Measurements from ENCODE around the gene BCAS4. TPM values are rescaled to one million over a fixed set of nuclear protein-coding genes. Genes with fewer than 3 reads are reported as not detected.
A peak's percentile ranks its signal among the peaks of the same experiment; 100 is the strongest.

Gene BCAS4
- total RNA-seq, 1 experiment from 2014 or later: 17.6 TPM

GRCh38 chr20:50858525-50858924 is 63.7 kb downstream of the BCAS4 start:
- no peak for DNase-seq
- Histone ChIP-seq H3K4me3 (ENCODE audit: insufficient read depth, low read depth, low read length) (no peak overlapping the region), H3K27me3 (ENCODE audit: control insufficient read depth, insufficient read depth, low read length) (no peaks in the 10 kb centered on the region), H3K36me3 (replicated peaks; ENCODE audit: control insufficient read depth, insufficient read depth, low read length) (no peaks in the 10 kb centered on the region)

DNA sequence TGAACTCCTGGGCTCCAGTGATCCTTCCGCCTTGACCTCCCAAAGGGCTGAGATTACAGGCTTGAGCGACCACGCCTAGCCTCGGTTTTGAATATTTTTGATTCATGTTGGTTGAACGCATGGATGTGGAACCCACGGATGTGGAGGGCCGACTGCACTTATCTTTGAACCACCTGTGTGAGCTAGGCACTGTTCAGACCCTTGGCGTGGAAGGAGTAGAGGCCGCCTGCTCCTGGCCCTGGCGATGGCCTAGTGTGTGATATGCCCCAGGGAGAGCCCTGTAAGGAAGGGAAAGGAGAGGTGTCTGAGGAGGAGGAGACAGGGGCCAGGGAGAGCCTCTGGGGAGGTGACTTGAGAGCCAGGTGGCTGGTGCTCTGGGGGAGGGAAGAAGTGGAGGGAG is 64.3 kb downstream of the BCAS4 start:
- Histone ChIP-seq H3K4me3 (ENCODE audit: insufficient read depth, low read depth, low read length) (no peak overlapping the region), H3K27me3 (ENCODE audit: control insufficient read depth, insufficient read depth, low read length) (no peaks in the 10 kb centered on the region), H3K36me3 (replicated peaks; ENCODE audit: control insufficient read depth, insufficient read depth, low read length) (no peaks in the 10 kb centered on the region)
- DNase-seq: peak; percentile 16

DNA sequence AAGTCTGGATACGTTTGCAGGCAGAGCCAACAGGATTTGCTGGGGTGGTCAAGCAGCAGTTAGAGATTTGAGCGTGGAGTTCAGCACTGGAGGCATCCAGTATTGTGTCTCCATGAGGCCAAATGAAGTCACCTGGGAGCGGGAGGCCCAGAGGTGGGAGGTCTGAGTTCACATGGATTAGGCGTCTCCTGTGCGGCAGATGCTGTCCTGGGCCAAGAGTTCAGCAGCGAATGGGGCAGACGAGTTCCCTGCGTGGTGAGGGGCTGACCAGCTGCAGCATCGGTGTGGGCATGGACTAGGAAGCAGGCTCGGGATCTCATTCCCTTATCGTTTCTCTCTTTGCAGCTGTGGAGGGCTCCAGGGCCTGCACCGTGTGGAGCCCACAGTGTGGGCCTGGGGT is 66.2 kb downstream of the BCAS4 start:
- peak; percentile 47 for DNase-seq

DNA sequence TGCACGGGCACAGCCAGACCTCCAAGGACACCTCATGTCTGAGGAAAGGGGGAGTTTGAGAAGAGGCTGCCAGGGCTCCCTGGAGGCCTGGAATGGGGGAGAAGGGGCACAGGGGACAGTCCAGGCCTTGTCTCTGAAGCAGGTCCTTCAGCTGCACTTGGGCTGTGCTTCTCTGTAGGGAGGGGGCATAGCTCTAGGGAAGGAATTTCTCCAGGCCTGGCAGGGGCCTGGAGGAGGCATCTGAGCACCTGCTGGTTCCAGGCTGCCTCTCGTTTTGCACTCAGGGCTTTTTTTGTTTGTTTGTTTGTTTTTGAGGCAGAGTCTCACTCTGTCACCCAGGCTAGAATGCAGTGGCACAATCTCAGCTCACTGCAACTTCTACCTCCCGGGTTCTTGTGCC is 67.7 kb downstream of the BCAS4 start:
- no peak overlapping the region for H3K4me3 ChIP-seq (ENCODE audit: insufficient read depth, low read depth, low read length)
- H3K27me3 ChIP-seq (ENCODE audit: control insufficient read depth, insufficient read depth, low read length): no peaks in the 10 kb centered on the region
- H3K36me3 ChIP-seq (replicated peaks; ENCODE audit: control insufficient read depth, insufficient read depth, low read length): no peaks in the 10 kb centered on the region
- DNase-seq: peak; percentile 80

More for the DNA sequence above, 66.2 kb downstream of the BCAS4 start:
- H3K4me3 ChIP-seq (ENCODE audit: insufficient read depth, low read depth, low read length): no peak overlapping the region
- H3K36me3 ChIP-seq (replicated peaks; ENCODE audit: control insufficient read depth, insufficient read depth, low read length): no peaks in the 10 kb centered on the region
- no peaks in the 10 kb centered on the region for H3K27me3 ChIP-seq (ENCODE audit: control insufficient read depth, insufficient read depth, low read length)

GRCh38 chr20:50865114-50865513 is 70.3 kb downstream of the BCAS4 start:
- Histone ChIP-seq H3K36me3 (replicated peaks; ENCODE audit: control insufficient read depth, insufficient read depth, low read length) (no peaks in the 10 kb centered on the region), H3K27me3 (ENCODE audit: control insufficient read depth, insufficient read depth, low read length) (no peaks in the 10 kb centered on the region), H3K4me3 (ENCODE audit: insufficient read depth, low read depth, low read length) (no peak overlapping the region)
- DNase-seq: no peak

DNA sequence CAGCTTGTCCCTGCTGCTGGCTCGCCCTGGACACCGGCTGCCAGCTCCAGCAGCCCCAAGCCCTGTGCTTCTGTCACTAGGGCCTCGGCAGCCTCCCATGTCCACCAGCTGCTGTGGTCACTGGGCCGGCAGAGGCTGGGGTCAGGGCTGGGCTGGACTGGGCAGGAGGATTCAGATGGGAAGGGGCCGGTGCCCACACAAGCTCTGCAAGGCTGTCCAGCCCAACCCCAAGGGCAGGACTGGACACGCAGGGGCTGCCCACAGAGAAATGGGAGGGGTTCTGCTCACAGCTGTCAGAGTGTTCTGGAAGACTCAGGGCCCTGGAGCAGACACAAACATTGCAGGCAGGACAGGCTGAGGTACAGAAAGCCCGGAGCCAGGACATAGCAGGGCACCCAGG is 70.7 kb downstream of the BCAS4 start:
- Histone ChIP-seq H3K27me3 (ENCODE audit: control insufficient read depth, insufficient read depth, low read length) (no peaks in the 10 kb centered on the region), H3K4me3 (ENCODE audit: insufficient read depth, low read depth, low read length) (no peak overlapping the region), H3K36me3 (replicated peaks; ENCODE audit: control insufficient read depth, insufficient read depth, low read length) (no peaks in the 10 kb centered on the region)
- DNase-seq: peak; percentile 40

DNA sequence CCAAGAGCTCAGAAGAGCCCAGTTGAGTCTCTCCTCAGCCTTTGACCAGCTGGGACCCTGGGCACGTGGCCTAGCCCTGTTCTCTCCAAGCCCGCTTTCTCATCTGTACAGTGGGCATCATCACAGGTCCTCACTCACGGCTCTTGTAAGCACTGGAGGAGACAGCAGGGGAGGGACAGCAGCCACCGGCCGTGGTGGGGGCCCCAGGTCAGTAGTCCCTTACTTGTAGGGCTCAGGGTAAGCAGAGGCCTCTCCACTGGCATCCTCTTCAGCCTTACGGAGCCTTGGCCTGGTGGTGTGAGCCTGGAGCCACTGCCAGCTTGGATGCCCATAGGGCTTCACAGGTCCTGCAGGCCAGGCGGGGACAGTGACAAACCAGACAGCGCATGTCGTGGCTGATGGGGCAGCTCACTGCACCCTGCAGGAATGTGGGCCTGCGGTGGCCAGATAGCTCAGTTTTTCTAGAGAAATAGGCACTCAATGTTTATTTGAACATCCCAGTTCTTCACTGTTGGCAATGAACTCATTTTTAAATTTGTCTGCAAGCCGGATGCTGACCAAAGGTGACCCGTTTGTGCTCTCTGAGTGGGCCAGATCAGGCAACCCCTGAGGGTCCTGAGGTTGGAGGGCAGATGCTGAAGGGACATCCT is 71.3 kb downstream of the BCAS4 start:
- Histone ChIP-seq H3K4me3 (ENCODE audit: insufficient read depth, low read depth, low read length) (no peak overlapping the region), H3K27me3 (ENCODE audit: control insufficient read depth, insufficient read depth, low read length) (no peaks in the 10 kb centered on the region), H3K36me3 (replicated peaks; ENCODE audit: control insufficient read depth, insufficient read depth, low read length) (no peaks in the 10 kb centered on the region)
- DNase-seq: peak; percentile 35

DNA sequence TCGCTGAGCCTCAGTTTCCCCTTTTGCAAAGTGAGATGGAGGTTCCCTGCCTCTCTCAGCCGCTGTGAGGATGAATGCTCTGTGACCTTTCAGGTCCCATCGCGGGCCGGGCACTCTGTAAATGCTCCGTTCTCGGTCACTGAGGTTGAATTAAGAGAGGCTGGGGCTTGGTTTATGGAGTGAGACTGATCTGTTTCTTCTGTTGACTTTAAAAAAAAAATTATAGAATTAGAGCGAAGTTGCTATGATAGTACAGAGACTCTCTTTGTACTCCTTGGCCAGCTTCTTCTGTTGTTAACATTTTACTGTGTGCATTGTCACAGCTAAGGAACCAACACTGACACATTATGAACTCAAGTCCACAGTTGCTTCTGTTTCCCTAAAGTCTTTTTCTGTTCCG is 72.0 kb downstream of the BCAS4 start:
- Histone ChIP-seq H3K4me3 (ENCODE audit: insufficient read depth, low read depth, low read length) (no peak overlapping the region), H3K36me3 (replicated peaks; ENCODE audit: control insufficient read depth, insufficient read depth, low read length) (no peaks in the 10 kb centered on the region), H3K27me3 (ENCODE audit: control insufficient read depth, insufficient read depth, low read length) (no peaks in the 10 kb centered on the region)
- DNase-seq: peak; percentile 13

- no peak for DNase-seq
- Histone ChIP-seq H3K36me3 (replicated peaks; ENCODE audit: control insufficient read depth, insufficient read depth, low read length) (no peaks in the 10 kb centered on the region), H3K27me3 (ENCODE audit: control insufficient read depth, insufficient read depth, low read length) (no peaks in the 10 kb centered on the region), H3K4me3 (ENCODE audit: insufficient read depth, low read depth, low read length) (no peak overlapping the region)
Measured at GRCh38 chr20:50867805-50868204, 72.9 kb downstream of the BCAS4 start.

DNA sequence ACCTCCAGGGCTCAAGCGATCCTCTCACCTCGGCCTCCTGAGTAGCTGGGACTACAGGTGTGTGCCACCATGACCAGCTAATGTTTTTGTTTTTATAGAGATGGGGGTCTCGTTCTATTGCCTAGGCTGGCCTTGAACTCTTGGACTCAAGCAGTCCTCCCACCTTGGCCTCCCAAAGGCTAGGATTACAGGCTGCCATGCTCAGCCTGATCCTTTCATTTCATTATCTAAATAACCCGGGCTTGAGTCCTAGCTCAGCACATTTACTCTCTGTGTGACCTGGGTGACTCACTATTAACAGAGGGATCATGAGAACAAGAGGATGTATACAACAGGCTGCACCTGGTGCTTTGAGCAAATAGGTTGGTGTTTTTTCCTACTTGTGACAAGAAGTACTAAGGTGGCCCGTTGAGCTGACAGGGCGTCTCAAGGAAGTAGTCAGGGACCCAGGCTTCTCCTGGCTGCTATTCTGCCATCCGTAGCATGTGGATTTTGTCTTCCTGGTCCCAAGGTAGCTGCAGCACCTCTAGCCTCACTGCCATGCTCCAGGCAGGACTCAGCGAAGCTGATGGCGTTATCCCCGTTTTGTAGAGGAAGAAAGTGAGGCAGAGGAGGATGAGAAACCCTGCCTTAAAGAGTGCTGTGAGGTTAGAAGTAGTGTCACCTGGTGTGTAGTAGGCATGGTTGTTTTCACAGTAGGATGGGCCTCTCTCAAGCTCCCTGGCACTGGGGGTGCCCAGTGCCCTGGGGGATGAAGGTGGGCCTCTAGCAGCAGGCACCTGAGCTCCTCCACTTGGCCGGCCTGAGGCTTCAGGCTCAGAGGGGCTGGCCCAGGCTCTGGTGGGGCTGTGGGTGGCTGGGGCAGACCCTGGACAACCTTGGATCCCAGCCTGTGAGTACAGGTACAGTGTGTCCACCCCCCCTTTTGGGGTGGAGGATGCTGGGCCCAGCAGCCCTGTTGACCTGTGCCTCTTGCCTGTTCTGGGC is 73.9 kb downstream of the BCAS4 start:
- Histone ChIP-seq H3K36me3 (replicated peaks; ENCODE audit: control insufficient read depth, insufficient read depth, low read length) (no peaks in the 10 kb centered on the region), H3K4me3 (ENCODE audit: insufficient read depth, low read depth, low read length) (no peak overlapping the region), H3K27me3 (ENCODE audit: control insufficient read depth, insufficient read depth, low read length) (no peaks in the 10 kb centered on the region)
- peak; percentile 28 for DNase-seq

GRCh38 chr20:50870561-50871161 is 75.8 kb downstream of the BCAS4 start:
- H3K27me3 ChIP-seq (ENCODE audit: control insufficient read depth, insufficient read depth, low read length): no peaks in the 10 kb centered on the region
- no peaks in the 10 kb centered on the region for H3K36me3 ChIP-seq (replicated peaks; ENCODE audit: control insufficient read depth, insufficient read depth, low read length)
- DNase-seq: peak; percentile 98
- H3K4me3 ChIP-seq (ENCODE audit: insufficient read depth, low read depth, low read length): peak overlapping the region; percentile 32

GRCh38 chr20:50872560-50873425 is 77.9 kb downstream of the BCAS4 start:
- Histone ChIP-seq H3K4me3 (ENCODE audit: insufficient read depth, low read depth, low read length) (no peak overlapping the region), H3K36me3 (replicated peaks; ENCODE audit: control insufficient read depth, insufficient read depth, low read length) (peaks cover 3% of the 10 kb centered on the region), H3K27me3 (ENCODE audit: control insufficient read depth, insufficient read depth, low read length) (no peaks in the 10 kb centered on the region)
- DNase-seq: peak; percentile 29

- peak; percentile 16 for DNase-seq
- H3K4me3 ChIP-seq (ENCODE audit: insufficient read depth, low read depth, low read length): no peak overlapping the region
- no peaks in the 10 kb centered on the region for H3K27me3 ChIP-seq (ENCODE audit: control insufficient read depth, insufficient read depth, low read length)
Measured at GRCh38 chr20:50873585-50873984, 78.7 kb downstream of the BCAS4 start.

GRCh38 chr20:50874111-50874757 is 79.4 kb downstream of the BCAS4 start:
- peak; percentile 28 for DNase-seq
- Histone ChIP-seq H3K4me3 (ENCODE audit: insufficient read depth, low read depth, low read length) (no peak overlapping the region), H3K36me3 (replicated peaks; ENCODE audit: control insufficient read depth, insufficient read depth, low read length) (peaks cover 4% of the 10 kb centered on the region), H3K27me3 (ENCODE audit: control insufficient read depth, insufficient read depth, low read length) (no peaks in the 10 kb centered on the region)

More at GRCh38 chr20:50873585-50873984, 78.7 kb downstream of the BCAS4 start:
- H3K36me3 ChIP-seq (replicated peaks; ENCODE audit: control insufficient read depth, insufficient read depth, low read length): peaks cover 3% of the 10 kb centered on the region
